ENCODE data around the gene NNT. TPM values are rescaled to one million over a fixed set of nuclear protein-coding genes. Genes with fewer than 3 reads are reported as not detected.

Gene NNT
- total and polyA plus RNA-seq, 2 of the 13 experiments (the other 11 are each of a cell fraction or from before 2014, with no cell fraction given), result 21.1 to 58.0 TPM

GRCh38 chr5:43639566-43639965, 36.6 kb downstream of the NNT start (continued):
- no peak for TF ChIP-seq CSRNP1 (CRISPR knock-in tag; IDR thresholded peaks at IDR 0.05)
- TF ChIP-seq RBM39 (IDR thresholded peaks at IDR 0.05; ENCODE audit: low read depth, low read length, poor library complexity, severe bottlenecking), result no peak
- no peak for TF ChIP-seq ZNF816 (CRISPR knock-in tag; IDR thresholded peaks at IDR 0.05; ENCODE audit: borderline replicate concordance)
- no peak for TF ChIP-seq SUZ12 (IDR thresholded peaks at IDR 0.05; ENCODE audit: low read depth, low read length)
- TF ChIP-seq KAT2B (IDR thresholded peaks at IDR 0.05; ENCODE audit: borderline replicate concordance, low read depth, low read length), result no peak
- TF ChIP-seq ZNF782 (CRISPR knock-in tag; IDR thresholded peaks at IDR 0.05; ENCODE audit: borderline replicate concordance), result no peak
- no peak for TF ChIP-seq ZNF580 (CRISPR knock-in tag; IDR thresholded peaks at IDR 0.05; ENCODE audit: borderline replicate concordance, low read depth)

- no peak overlapping the region for H3K9ac ChIP-seq (ENCODE audit: insufficient read depth, low read depth, low read length)
- H3K4me1 ChIP-seq (ENCODE audit: insufficient read depth, low read length), result no peaks in the 10 kb centered on the region
- ChIA-PET POLR2A (no interaction called here), CTCF (ENCODE audit: low intra/inter-chr PET ratio, low total read pairs) (no interaction called here)
- H4K20me1 ChIP-seq (ENCODE audit: insufficient read depth, low read length), result no peaks in the 10 kb centered on the region
- no peak overlapping the region for H2AFZ ChIP-seq (ENCODE audit: low read length)
- no peaks in the 10 kb centered on the region for H3K9me3 ChIP-seq (ENCODE audit: low read length)
- in situ Hi-C loops (cut with HindIII; ENCODE audit: extremely low pct_ligation_motif_present, low pct_unique_long_range_greater_than_20kb), result loop anchor here (25.0 kb wide), 1 partner anchor 1145 kb away; no protein-coding TSS in a partner anchor
- peaks cover 0 to 7% of the 10 kb centered on the region in 2 experiments; a peak in 2 of 5 replicates for H3K36me3 ChIP-seq (replicated peaks in 1 of 2; ENCODE audit: control insufficient read depth in 1 of 2, insufficient read depth in 2 of 2, low read length in 2 of 2)
- intact Hi-C loops (cut with micrococcal nuclease; ENCODE audit: unreplicated experiment), result no loop called here
- no peaks in the 10 kb centered on the region for H3K27me3 ChIP-seq (ENCODE audit: control insufficient read depth in 1 of 2, insufficient read depth in 2 of 2, low read length in 2 of 2)
- no peak for FAIRE-seq
- no peak overlapping the region for H3K27ac ChIP-seq (ENCODE audit: extremely low read length, insufficient read depth, low read length)
- no peak overlapping the region for H3K4me2 ChIP-seq (ENCODE audit: low read depth, low read length)
- no peaks in the 10 kb centered on the region for H3K79me2 ChIP-seq (ENCODE audit: insufficient read depth, low read length)
- no TSS peak for BruUV-seq (replicated peaks)
- no peak for ATAC-seq
- H3K4me3 ChIP-seq (replicated peaks in 1 of 3; ENCODE audit: insufficient read depth in 1 of 3, low read depth in 2 of 3, low read length in 3 of 3), result no peak overlapping the region
- DNase-seq (ENCODE audit: low spot score), result no peak
- 95% methylated on average over 2 of the region's 2 CpGs for WGBS (ENCODE audit: low lambda C conversion rate)
- TF ChIP-seq ZNF749 (CRISPR knock-in tag; IDR thresholded peaks at IDR 0.05; ENCODE audit: borderline replicate concordance) (no peak), DDIT3 (CRISPR knock-in tag; IDR thresholded peaks at IDR 0.05) (no peak), DNMT3B (CRISPR knock-in tag; conservative IDR thresholded peaks at IDR 0.05) (no peak), ZMYM2 (CRISPR knock-in tag; IDR thresholded peaks at IDR 0.05) (no peak), ZNF619 (CRISPR knock-in tag; IDR thresholded peaks at IDR 0.05) (no peak), SP4 (CRISPR knock-in tag; IDR thresholded peaks at IDR 0.05) (no peak), ZNF225 (CRISPR knock-in tag; IDR thresholded peaks at IDR 0.05) (no peak), PATZ1 (CRISPR knock-in tag; IDR thresholded peaks at IDR 0.05) (no peak), ZNF558 (CRISPR knock-in tag; IDR thresholded peaks at IDR 0.05; ENCODE audit: borderline replicate concordance) (no peak), SP140L (CRISPR knock-in tag; IDR thresholded peaks at IDR 0.05; ENCODE audit: borderline replicate concordance) (no peak), KLF9 (CRISPR knock-in tag; IDR thresholded peaks at IDR 0.05; ENCODE audit: low read depth) (no peak), ELK4 (CRISPR knock-in tag; IDR thresholded peaks at IDR 0.05; ENCODE audit: borderline replicate concordance) (no peak), MIER3 (CRISPR knock-in tag; IDR thresholded peaks at IDR 0.05; ENCODE audit: borderline replicate concordance) (no peak)
Observed at GRCh38 chr5:43642428-43642827, 39.4 kb downstream of the NNT start.

All from HepG2 (cell line).